SU-DHL-6 (cell line): ENCODE results near the gene EPB41L2.

Experiments
- CTCF ChIP-seq: fragments of 200-600 bp; sonication (generic); IDR thresholded peaks from one replicate; pipeline ENCODE4 v1.5.1; 2017; ENCODE audit warnings: antibody characterized with exemption, mild to moderate bottlenecking, low read length, moderate library complexity; ENCODE audit not compliant: insufficient read depth, poor library complexity, severe bottlenecking
- EZH2phosphoT487 ChIP-seq: fragments of 200-600 bp; sonication (generic), shearing (Covaris generic); conservative IDR thresholded peaks from 2 replicates; pipeline ENCODE4 v1.6.1; 2018; ENCODE audit warnings: mild to moderate bottlenecking, antibody characterized with exemption, low read length, moderate library complexity, mixed read lengths

DNA sequence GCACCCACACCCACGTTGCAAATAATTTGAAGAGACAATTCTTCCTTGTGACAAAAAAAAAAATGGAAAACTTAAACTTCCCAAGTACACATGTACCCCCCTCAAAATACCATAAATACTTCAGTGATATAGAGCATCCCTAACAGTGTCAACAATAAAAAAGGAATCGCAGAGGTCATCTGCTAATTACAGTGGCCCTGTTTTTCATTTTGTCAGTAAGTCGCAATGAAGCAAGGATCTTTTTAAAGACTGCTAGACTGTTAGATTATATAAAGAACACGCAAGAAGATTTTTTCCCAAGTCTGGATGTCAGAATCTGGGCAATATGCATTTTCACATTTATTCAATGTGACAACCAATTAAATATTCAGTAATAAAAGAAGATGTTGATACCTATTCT, 93.9 kb downstream of the EPB41L2 start:
- no peak for TF ChIP-seq CTCF
- no peak for TF ChIP-seq EZH2phosphoT487
